NOMO-1 (cell line): Measurements from ENCODE around the gene CDH13.

ENCODE experiments used
- DNase-seq, 2 experiments: peaks; one replicate each; lab custom pipeline; 2025; ENCODE audit not compliant: unreplicated experiment in 2 of 2; lab: John Stamatoyannopoulos, UW

Gene CDH13

GRCh38 chr16:83268169-83268568, 641.4 kb downstream of the CDH13 start:
- no peak for DNase-seq

- DNase-seq, result no peak
Observed at GRCh38 chr16:83269048-83269447, 642.3 kb downstream of the CDH13 start.

DNA sequence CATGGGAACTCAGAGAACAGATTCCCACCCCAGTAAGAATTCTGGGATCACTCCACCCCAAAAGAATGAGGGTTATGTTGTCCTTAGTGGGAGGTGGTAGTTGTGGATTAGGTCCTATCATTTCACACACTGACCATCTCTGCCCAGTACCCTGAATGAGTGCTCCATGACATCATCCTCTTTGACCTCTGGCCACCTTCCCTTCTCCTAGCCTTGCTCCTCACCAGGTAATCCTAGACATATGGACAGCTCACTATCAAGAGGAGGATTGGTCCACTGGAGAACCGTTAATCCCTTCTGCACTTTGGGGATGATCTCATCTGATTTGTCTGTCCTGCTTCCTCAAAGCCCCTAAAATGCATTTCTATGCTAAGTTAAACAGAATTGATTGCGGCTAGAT, 642.8 kb downstream of the CDH13 start:
- DNase-seq, result no peak

GRCh38 chr16:83270061-83270460, 643.3 kb downstream of the CDH13 start:
- DNase-seq, result no peak

DNA sequence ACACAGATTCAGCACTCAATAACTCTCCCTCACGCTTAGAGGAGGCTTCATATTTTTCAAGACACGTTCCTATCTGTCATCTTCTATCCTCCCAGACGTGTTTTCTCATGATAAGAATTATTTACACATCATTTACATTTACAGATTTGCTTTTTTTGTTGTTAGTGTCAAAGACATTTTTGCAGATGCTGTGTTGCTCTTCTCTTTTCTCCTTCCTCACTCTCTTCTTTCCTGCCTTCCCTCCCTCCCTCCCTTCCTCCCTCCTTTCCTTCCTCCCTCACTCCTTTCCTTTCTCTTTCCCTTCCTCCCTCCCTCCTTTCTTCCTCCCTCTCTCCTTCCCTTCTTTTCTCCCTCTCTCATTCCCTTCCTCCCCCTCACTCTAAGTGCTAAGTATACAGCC, 643.9 kb downstream of the CDH13 start:
- DNase-seq, result no peak

GRCh38 chr16:83271123-83271522, 644.4 kb downstream of the CDH13 start:
- DNase-seq, result no peak

GRCh38 chr16:83271970-83272575, 645.3 kb downstream of the CDH13 start:
- DNase-seq, result no peak

DNA sequence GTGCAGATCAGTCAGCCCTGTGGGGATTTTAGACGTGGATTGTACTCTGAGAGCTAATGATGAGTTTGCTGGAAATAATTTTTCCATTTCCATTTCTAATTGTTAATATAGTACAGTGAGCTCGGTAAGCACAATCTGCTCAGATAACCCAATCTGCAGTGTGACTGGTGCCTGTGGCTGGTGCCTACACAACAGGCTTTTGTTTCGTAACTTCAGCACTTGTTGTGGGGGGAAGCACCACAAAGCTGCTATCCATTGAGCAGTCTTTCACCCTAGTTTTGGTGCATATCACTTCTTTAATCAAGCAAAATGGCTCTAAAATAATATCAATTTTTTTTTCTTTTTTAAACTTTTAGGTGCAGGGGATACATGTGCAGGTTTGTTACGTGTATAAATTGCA, 646.1 kb downstream of the CDH13 start:
- no peak for DNase-seq

- DNase-seq, result no peak
Observed at GRCh38 chr16:83273504-83274173, 646.9 kb downstream of the CDH13 start.

DNA sequence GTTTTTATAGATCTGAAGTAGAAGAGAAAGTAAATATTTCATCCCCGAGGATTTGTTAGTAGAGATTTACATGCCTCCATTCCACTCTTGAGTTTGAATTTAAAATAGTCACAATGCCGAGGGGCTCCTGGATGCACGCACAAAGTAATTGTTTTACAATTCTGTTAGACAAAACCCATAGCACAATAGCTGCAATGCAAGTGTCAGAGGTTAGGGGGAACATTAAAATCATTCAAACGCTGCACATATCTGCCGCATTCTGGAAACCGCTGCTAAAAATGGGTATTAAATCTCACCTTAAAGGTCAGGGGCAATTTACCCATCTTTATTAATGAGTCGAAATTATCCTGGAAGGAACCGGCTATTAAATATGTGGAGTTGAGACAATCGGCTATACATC, 652.5 kb downstream of the CDH13 start:
- no peak for DNase-seq

GRCh38 chr16:83285921-83286320, 659.2 kb downstream of the CDH13 start:
- DNase-seq, result no peak

- no peak for DNase-seq
Observed at GRCh38 chr16:83296505-83296904, 669.7 kb downstream of the CDH13 start.

DNA sequence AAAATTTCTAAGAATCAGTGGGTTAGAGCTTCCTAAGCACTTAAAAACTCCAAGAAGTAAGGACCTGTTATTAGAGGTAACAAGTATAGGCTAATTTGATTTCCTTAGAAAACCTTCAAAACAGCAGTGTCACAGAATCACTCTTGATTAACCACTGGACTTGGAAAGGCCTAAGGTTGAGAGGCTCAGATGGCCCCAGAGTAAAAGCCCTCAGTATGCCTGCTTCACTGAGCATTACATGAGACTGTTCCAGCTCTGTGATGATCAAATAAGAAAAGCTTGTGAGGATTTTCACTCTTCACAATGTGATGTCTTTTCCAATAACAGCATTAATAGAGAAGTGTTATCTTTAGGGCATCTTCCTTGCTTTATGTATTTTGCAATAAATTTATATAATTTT, 671.8 kb downstream of the CDH13 start:
- DNase-seq, result no peak

GRCh38 chr16:83300326-83300725, 673.6 kb downstream of the CDH13 start:
- no peak for DNase-seq

DNA sequence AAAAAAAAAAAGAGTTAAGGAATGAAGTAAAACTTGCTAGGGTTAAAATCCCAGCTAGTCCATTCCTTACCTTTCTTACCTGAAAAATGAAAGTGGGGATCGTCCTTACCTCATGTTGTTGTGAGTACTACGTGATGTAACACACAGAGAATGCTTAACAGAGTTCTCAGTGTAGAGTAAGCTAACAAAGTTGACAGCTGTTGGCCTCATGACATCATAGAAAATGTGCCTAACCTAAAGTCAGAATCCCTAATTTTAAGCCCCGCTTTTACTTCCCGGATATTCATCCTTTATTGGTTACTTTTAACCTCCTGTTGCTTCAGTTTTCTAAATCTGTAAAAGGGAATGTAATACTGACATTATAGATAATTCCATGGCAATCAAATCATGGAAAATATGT, 675.2 kb downstream of the CDH13 start:
- no peak for DNase-seq

GRCh38 chr16:83302853-83303252, 676.1 kb downstream of the CDH13 start:
- no peak for DNase-seq

DNA sequence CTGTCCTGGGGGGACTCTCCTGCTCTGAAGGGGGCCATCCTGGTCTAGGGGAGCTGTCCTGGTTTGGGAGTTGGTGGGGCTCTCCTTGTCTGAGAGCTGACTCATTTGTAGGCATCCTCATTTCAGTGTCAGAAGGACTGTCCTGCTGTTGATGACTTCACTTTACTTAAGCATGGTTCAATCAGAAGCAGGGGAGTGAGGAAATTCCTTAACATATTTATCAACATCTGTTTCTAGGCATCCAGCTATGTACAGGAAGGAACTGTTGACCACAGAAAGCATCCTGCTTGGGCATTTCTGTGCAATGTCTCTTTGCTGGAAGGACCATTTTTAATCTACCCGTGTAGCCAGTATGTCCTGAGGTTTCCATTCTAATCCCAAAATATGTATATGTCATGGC, 678.3 kb downstream of the CDH13 start:
- DNase-seq, result no peak

DNA sequence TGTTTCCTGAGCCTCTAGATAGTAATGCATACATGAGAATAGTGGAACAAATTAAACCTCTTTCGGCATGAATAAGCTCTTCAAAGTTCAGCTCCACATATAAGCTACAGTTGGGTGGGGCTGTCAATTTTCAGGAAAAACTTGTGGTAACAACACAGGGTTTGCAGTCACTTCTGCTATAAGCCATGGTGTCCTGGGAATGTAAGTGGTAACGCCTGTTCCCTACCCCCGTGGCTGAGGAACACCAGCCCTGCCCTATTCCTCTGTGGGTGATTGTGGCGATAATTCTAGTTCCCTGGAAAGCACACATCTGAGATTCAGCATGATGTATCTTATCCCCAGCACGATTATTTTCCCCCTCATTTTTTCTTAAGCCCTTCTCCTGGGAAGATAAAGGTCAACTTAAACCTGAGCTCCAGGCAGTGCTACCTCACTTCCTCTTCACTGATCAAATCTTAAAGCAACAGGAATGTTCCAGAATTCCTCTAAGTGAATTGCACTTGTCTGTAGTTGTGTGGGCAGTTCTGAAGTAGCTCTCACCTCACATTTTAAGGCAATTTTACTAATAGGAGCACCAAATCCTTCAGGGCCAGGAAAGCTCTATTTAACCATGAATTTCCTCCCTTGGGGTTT, 680.3 kb downstream of the CDH13 start:
- no peak for DNase-seq

- no peak for DNase-seq
Observed at GRCh38 chr16:83307594-83307992, 680.8 kb downstream of the CDH13 start.

- no peak for DNase-seq
Observed at GRCh38 chr16:83308414-83308813, 681.6 kb downstream of the CDH13 start.

DNA sequence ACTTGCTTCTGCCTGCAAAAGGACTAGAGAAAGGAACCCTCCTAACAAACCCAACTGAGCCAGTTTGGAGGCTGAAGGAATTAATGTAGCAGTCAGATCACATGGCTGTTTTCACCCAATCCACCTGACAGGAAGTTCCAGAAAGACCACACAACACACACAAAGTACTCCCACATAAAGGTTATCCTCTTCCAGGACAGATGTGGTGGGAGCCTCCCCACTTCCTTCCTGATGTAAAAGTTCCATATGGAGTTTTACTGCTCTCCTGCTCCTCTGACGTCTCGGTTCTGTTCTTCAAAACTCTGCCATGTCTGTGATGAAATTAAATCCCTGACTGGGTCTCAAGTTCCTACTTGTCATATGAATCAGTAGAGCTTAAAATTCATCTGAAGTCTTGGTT, 684.0 kb downstream of the CDH13 start:
- DNase-seq, result no peak

GRCh38 chr16:83312015-83312717, 685.4 kb downstream of the CDH13 start:
- no peak for DNase-seq
